Eye (tissue), 1 donor: Measurements from ENCODE around the gene ZNF644.
"Not testable (repeated sequence)": the region's sequence is repeated elsewhere in the genome, so short reads cannot be mapped to it uniquely, and the experiment has no call there.

Experiments used
- DNase-seq: peaks from one replicate; pipeline ENCODE4 v3.0.0-alpha.2; 2015

The ZNF644 gene

DNA sequence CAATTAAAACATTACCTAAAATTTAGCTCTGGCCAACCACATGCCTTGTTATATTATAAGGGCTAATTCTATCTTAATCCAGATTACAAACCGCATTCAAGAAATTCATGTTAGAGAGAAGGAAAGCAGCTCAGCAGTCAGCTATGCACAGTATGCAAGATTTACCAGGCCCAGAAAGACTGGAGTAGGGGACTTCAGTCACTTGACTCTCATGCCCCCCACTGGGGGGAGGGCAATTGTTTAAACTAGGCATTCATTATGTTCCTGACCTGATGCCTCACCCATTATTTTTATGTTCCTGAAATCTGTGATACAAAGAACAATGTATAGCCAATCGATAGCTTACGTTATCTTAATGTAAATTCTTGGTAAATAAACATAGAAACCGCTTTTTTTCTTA lies 96.9 kb downstream of the ZNF644 start:
- no peak for DNase-seq

DNA sequence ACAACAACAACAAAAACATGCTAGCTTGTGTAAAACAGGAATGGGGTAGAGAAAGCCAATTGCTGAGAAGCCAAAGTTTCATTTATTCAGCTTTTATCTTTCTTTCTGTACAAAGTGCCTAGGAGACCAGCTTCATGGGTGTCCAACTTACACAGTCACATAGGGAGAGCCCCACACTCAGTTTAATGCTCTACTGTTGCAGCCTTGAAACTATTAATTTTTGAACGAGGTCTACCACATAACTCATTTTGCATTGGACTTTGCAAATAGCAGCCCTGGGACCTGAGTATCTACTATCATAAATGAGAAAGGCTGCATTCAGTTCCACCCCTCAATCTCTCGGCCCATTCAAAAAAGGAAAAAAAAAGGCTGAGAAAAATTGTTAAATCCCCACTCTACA lies 98.8 kb downstream of the ZNF644 start:
- no peak for DNase-seq

DNA sequence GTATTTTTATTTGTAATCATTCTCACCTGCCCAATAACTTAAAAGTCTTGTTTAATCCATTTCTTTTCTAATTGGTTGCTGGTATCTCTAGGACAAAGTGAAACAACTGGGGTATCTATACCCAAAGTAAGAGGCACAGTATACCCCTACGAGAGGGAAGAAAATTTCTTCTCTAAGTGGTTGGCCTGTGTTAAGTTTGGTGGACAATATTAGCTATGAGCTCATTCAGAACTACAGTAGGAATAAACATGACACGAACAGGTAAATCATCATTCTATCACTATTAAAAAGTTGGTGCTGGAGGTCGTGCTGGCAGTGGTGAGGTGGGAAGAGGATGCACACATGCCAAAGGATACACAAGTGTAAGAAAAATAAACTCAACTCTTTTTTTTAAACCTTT lies 99.6 kb downstream of the ZNF644 start:
- DNase-seq = no peak

DNA sequence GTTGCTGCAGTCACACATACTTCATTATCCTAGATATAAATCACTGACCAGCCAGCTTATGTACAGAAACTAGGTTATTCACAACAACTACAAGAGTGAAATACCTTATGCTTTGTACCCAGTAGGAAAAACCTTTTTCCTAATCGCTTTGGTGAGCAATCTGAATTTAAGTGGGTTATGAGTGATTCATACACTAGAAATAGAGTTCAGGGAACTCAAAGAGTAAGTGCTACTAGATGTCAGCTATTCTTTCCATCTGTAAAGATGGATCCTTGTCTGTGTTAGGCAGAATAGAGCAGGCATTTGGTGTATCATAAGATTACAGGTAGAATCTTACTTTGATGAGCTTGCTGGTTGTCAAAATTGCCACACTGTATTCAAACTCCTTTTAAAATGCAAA lies 101.9 kb downstream of the ZNF644 start:
- DNase-seq = no peak

DNA sequence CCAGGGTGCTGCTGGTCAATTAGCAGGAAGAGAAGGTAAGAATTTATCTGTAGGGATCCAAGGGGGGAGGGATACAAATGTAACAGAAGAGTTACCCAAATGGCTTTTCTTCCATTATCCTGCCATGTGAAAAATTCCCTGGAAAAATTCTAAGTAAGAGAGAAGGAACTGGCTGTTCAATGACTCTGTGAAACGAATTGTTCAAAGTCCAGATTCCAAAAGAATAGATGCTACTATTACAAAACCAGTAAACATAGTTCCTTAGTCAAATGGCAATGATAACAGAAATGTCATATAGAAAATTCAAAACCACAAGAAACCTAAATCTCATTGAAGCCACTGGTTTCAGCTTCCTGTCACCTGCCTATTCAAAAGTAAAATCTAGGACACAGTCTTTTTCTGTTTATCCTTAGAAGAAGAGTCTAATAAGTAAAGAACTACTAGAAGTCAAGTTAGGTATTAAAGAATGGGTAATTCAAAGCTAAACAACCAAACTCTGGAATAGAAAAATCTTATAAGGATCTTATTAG lies 102.6 kb downstream of the ZNF644 start:
- DNase-seq = no peak

DNA sequence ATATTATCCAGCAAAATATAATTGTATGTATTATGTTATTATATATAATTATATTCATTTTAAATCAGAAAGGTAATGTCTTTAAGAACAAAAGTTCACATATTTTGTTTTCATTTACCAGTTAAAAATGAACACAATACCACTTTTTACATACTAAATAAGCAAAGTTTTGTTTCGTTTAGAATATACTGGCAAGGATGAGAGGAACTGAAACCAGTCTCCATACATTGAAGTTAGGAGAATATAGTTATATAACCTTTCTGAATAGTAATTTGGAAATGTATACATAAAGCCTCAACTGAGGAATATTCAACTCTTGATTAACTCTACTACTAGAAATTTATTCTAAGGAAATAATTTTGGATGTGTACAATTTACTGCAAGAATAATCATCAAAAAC lies 110.5 kb downstream of the ZNF644 start:
- no peak for DNase-seq

DNA sequence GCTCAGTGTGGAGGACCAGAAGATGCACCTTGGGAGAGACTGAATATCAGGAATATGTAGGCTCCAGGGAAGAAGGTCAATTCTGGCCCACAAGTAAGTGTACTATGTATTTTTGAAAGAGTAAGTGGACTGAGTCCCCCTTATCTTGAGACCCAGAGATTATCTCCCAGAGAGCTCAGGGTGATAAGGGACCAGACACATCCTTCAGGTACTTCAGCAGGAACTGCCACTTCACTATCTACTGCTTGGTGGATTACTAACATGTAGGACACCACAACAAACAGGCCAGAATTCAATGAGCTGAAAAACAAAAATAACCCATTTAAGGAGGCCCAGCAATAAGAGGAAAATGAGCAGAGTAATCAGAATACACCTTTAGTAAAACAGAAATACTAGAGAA lies 119.2 kb downstream of the ZNF644 start:
- DNase-seq = no peak

DNA sequence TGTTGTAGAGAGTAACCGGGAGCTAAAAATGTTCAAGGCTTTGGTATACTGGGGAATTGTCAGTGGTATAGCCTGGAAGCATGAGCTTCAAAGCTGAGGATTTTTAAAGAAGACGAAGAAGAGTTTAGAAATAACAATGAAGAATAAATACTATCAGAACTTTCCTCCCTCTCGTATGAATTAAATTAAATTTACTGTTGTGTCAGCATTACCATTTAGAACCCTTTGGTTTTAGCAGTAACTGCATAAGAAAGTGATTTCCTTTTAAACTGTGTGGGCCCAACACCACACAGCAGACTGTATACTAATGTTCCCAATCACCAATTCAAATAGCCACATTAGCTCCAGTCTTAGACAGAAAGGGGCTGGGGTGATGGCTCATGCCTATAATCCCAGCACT lies 122.6 kb downstream of the ZNF644 start:
- DNase-seq = no peak

DNA sequence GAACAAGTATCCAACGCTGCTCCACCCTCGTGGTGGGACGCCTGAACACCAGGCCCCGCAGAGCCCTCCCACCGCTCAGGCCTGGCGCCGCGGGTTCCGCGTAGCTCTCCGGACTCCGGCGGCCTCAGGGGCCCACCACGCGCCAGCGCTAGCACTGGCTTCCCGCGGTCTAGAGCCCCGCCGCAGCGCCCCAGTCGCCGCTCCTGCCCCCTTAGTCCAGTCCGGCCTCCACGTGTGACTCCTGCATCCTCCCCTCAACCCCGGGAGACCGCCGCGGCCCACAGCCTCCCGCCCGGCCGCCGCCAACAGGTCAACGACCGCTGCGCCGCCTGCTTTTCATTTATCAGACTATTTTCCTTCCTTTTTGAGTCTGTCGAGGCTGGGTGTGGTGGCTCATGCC lies 128.2 kb downstream of the ZNF644 start:
- DNase-seq = not testable (repeated sequence)

DNA sequence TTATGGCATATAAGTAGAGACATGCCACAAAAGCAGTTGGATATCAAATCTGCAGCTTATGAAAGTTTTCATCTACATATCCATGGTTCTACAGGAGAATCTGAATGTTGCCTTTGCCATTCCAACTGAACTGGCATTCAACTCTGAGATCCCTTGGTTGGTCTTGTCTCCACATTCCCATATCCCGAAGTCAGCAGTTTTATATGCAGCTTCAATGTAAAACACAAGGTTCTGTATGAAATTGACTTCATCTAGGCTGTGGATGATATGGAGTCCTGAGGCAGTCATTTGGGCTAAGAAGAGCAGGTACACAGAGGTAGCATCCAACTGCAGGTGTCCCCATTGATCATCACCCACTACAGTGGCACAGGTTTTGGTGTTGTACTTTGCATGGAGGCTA lies 129.0 kb downstream of the ZNF644 start:
- DNase-seq = not testable (repeated sequence)

DNA sequence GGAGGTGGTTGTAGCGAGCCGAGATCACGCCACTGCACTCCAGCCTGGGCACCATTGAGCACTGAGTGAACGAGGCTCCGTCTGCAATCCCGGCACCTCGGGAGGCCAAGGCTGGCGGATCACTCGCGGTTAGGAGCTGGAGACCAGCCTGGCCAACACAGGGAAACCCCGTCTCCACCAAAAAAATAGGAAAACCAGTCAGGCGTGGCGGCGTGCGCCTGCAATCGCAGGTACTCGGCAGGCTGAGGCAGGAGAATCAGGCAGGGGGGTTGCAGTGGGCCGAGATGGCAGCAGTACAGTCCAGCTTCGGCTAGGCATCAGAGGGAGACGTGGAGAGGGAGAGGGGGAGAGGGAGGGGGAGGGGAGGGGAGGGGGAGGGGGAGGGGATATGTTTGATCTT lies 129.6 kb downstream of the ZNF644 start:
- DNase-seq = not testable (repeated sequence)

DNA sequence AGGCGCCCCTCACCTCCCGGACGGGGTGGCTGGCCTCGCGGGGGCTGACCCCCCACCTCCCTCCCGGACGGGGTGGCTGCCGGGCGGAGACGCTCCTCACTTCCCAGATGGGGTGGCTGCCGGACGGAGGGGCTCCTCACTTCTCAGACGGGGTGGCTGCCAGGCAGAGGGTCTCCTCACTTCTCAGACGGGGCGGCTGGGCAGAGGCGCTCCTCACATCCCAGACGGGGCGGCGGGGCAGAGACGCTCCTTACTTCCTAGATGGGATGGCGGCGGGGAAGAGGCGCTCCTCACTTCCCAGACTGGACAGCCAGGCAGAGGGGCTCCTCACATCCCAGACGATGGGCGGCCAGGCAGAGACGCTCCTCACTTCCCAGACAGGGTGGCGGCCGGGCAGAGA lies 130.1 kb downstream of the ZNF644 start:
- DNase-seq = not testable (repeated sequence)

DNA sequence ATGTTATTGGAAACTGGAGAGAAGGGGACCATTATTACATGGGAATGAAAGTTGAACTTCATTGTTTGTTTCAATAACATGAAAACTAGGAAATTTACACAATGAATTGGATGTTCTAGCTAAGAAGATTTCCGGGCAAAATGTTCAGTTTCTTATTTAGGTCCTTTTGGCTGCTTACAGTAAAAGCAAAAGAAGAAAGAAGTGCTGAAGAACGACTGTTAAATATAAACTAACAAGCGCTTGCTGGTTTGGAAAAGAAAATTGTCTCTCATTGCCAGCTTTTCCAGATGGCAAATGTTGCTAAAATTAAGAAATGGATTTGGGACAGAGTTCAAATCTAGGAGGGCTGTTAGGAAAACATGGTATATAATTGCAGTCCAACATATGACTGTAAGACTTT lies 139.6 kb downstream of the ZNF644 start:
- no peak for DNase-seq

DNA sequence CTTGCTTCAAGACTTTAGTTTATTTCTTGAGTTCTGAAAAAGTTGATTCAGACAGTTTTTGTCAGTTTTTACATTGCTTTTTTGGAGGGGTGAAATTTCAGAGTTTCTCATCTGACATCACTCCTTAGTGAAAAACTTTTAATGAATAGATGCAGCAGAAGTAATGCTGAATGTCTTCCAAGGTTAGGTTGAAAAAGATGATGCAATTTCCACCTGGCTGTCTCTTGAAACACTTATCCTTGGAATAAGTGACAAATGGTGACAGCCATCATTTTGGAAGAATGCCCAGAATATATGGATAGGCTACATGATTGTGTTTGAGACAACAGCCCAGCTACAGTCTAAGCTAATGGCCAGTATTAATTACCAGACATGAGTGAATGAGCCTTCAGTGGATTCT lies 140.8 kb downstream of the ZNF644 start:
- no peak for DNase-seq

DNA sequence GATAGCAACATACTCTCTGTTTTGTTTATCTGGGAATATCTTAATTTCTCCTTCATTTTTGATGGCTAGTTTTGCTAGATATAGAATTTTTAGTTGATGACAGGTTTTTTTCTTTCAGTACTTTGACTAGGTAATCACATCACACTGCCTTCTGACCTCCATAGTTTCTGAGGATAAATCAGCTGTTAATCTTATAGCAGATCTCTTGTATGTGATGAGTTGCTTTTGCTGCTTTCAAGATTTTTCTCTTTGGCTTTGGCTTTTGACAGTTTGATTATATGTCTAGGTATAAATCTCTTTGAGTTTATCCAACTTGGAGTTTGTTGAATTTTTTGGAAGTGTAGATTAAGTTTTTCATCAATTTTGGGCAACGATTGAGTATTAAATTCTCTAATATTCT lies 142.6 kb downstream of the ZNF644 start:
- no peak for DNase-seq

DNA sequence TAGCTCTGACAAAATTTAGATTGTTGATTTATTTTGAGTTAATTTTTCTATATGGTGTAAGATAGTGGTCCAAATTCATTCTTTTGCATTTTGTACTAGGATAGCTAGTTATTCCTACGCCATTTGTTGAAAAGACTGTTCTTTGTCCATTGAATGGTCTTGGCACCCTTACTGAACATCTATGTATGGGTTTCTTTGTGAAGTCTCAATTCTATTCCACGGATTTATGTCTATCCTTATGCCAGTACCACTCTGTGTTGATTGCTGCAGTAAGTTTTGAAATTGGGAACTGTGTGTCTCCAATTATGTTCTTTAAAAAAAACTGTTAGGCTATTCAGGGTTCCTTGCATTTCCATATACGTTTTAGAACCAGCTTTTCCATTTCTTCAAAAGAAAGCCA lies 145.7 kb downstream of the ZNF644 start:
- no peak for DNase-seq
